ENCODE data around the gene TXK. TPM values are rescaled to one million over a fixed set of nuclear protein-coding genes. Genes with fewer than 3 reads are reported as not detected.

Gene TXK
- total RNA-seq, 1 experiment from 2014 or later, result 0.39 TPM

GRCh38 chr4:48090621-48091020, 43.4 kb downstream of the TXK start:
- Histone ChIP-seq H4K5ac (ENCODE audit: insufficient read length, low read depth, low read length) (no peak overlapping the region), H2BK15ac (ENCODE audit: low read depth, low read length) (no peak overlapping the region), H3K79me2 (ENCODE audit: insufficient read depth, low read length) (no peaks in the 10 kb centered on the region), H3K18ac (ENCODE audit: insufficient read length, low read depth, low read length) (no peak overlapping the region), H2BK5ac (ENCODE audit: insufficient read length, low read length) (no peak overlapping the region), H3T11ph (ENCODE audit: low read length) (no peak overlapping the region), H3K27me3 (ENCODE audit: insufficient read depth, low read length) (no peaks in the 10 kb centered on the region), H2BK20ac (ENCODE audit: low read depth, low read length, poor library complexity, severe bottlenecking) (no peak overlapping the region), H3K14ac (ENCODE audit: insufficient read depth, low read length) (no peak overlapping the region), H4K20me1 (ENCODE audit: control insufficient read depth, insufficient read depth, insufficient read length) (no peaks in the 10 kb centered on the region), H3K27ac (ENCODE audit: insufficient read length, low read depth, low read length) (no peak overlapping the region), H3K9me3 (ENCODE audit: control insufficient read depth, low read depth, low read length) (no peaks in the 10 kb centered on the region), H3K56ac (ENCODE audit: insufficient read length, low read depth, low read length) (no peak overlapping the region), H3K23ac (ENCODE audit: insufficient read length, low read depth, low read length) (no peak overlapping the region), H3K4me2 (ENCODE audit: insufficient read depth, insufficient read length, low read length) (no peak overlapping the region), H4K91ac (ENCODE audit: insufficient read length, low read depth, low read length) (no peak overlapping the region), H3K4ac (ENCODE audit: low read depth, low read length) (no peak overlapping the region), H4K8ac (replicated peaks; ENCODE audit: insufficient read length, low read depth, low read length) (no peak overlapping the region), H3K4me1 (ENCODE audit: insufficient read depth, low read length) (no peaks in the 10 kb centered on the region), H2BK12ac (ENCODE audit: insufficient read length, low read depth, low read length) (no peak overlapping the region), H2AK5ac (ENCODE audit: insufficient read length, low read length) (no peak overlapping the region), H2BK120ac (ENCODE audit: low read depth, low read length, poor library complexity, severe bottlenecking) (no peak overlapping the region), H2AFZ (ENCODE audit: low read length) (no peak overlapping the region), H3K79me1 (ENCODE audit: insufficient read depth, low read depth, low read length, poor library complexity, severe bottlenecking) (no peaks in the 10 kb centered on the region), H3K23me2 (ENCODE audit: insufficient read length, low read depth, low read length, poor library complexity, severe bottlenecking) (no peaks in the 10 kb centered on the region), H3K9ac (ENCODE audit: extremely low read depth, insufficient read length, low read length) (no peak overlapping the region)
- Mint-ChIP-seq H3K27ac (no peak overlapping the region), H3K27me3 (ENCODE audit: low read depth) (no peaks in the 10 kb centered on the region), H3K4me3 (no peak overlapping the region), H3K9me3 (peaks cover 0 to 2% of the 10 kb centered on the region in 2 experiments; a peak in 1 of 5 replicates), H3K36me3 (ENCODE audit: insufficient read depth in 1 of 3, low read depth in 3 of 3) (no peaks in the 10 kb centered on the region), H3K4me1 (peaks cover 7 to 13% of the 10 kb centered on the region in 2 experiments)
- WGBS (ENCODE audit: extremely low coverage, insufficient read length, low lambda C conversion rate), result no CpG with 5 or more reads among the region's 5 CpGs
- DNase-seq, result no peak
- TF ChIP-seq, protein P1, sequence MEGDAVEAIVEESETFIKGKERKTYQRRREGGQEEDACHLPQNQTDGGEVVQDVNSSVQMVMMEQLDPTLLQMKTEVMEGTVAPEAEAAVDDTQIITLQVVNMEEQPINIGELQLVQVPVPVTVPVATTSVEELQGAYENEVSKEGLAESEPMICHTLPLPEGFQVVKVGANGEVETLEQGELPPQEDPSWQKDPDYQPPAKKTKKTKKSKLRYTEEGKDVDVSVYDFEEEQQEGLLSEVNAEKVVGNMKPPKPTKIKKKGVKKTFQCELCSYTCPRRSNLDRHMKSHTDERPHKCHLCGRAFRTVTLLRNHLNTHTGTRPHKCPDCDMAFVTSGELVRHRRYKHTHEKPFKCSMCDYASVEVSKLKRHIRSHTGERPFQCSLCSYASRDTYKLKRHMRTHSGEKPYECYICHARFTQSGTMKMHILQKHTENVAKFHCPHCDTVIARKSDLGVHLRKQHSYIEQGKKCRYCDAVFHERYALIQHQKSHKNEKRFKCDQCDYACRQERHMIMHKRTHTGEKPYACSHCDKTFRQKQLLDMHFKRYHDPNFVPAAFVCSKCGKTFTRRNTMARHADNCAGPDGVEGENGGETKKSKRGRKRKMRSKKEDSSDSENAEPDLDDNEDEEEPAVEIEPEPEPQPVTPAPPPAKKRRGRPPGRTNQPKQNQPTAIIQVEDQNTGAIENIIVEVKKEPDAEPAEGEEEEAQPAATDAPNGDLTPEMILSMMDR (conservative IDR thresholded peaks at IDR 0.05), result no peak

Measured in H9 (cell line).